HuH-7 (cell line): ENCODE data around the gene ZNF628.
"Not testable (repeated sequence)": the region's sequence is repeated elsewhere in the genome, so short reads cannot be mapped to it uniquely, and the experiment has no call there.

Source experiments
- DNase-seq: peaks from one replicate; pipeline ENCODE4 v3.0.0; 2011; ENCODE audit warnings: low spot score

The ZNF628 gene

GRCh38 chr19:55476100-55476775 is at the start of gene ZNF628:
TSS of gene ZNF628 (plus strand) at chr19:55476617. CDS start at chr19:55479911, 3,294 bp downstream.
- DNase-seq = peak; percentile 99

GRCh38 chr19:55431183-55431582 is 45.2 kb upstream of the ZNF628 start:
- no peak for DNase-seq

GRCh38 chr19:55432241-55432959 is 44.0 kb upstream of the ZNF628 start:
- DNase-seq = no peak

GRCh38 chr19:55433292-55433691 is 43.1 kb upstream of the ZNF628 start:
- no peak for DNase-seq

GRCh38 chr19:55434356-55434919 is 42.0 kb upstream of the ZNF628 start:
- no peak for DNase-seq

GRCh38 chr19:55435020-55435419 is 41.4 kb upstream of the ZNF628 start:
- no peak for DNase-seq

- DNase-seq = no peak
These were observed 39.6 kb upstream of the ZNF628 start for GRCh38 chr19:55436847-55437246.

GRCh38 chr19:55437410-55437809 is 39.0 kb upstream of the ZNF628 start:
- DNase-seq = peak; percentile 94

GRCh38 chr19:55439052-55439451 is 37.4 kb upstream of the ZNF628 start:
- no peak for DNase-seq

- no peak for DNase-seq
These were observed 35.9 kb upstream of the ZNF628 start for GRCh38 chr19:55440411-55441105.

GRCh38 chr19:55441319-55441691 is 35.1 kb upstream of the ZNF628 start:
- no peak for DNase-seq

GRCh38 chr19:55441692-55442321 is 34.6 kb upstream of the ZNF628 start:
- no peak for DNase-seq

GRCh38 chr19:55442372-55442961 is 34.0 kb upstream of the ZNF628 start:
- no peak for DNase-seq

- no peak for DNase-seq
These were observed 33.2 kb upstream of the ZNF628 start, which contains the start of gene SHISA7 for GRCh38 chr19:55443045-55443823. TSS of gene SHISA7 (minus strand) at chr19:55443300. CDS start at chr19:55442863, 437 bp downstream.

- no peak for DNase-seq
These were observed 32.5 kb upstream of the ZNF628 start for GRCh38 chr19:55443824-55444480.

GRCh38 chr19:55444646-55445045 is 31.8 kb upstream of the ZNF628 start:
- DNase-seq = no peak

- no peak for DNase-seq
These were observed 30.4 kb upstream of the ZNF628 start for GRCh38 chr19:55446060-55446459.

- peak; percentile 62 for DNase-seq
These were observed 28.8 kb upstream of the ZNF628 start for GRCh38 chr19:55447421-55448174.

GRCh38 chr19:55448175-55448490 is 28.3 kb upstream of the ZNF628 start:
- not testable (repeated sequence) for DNase-seq

- no peak for DNase-seq
These were observed 26.9 kb upstream of the ZNF628 start for GRCh38 chr19:55449469-55449868.
